Measurements from ENCODE around the gene BCL10.

GRCh38 chr1:85264150-85264549 is 12.3 kb downstream of the BCL10 start:
- no peak for TF ChIP-seq CTCF (IDR thresholded peaks at IDR 0.05)
- TF ChIP-seq POLR2AphosphoS5 (IDR thresholded peaks at IDR 0.05): no peak
- no peak for TF ChIP-seq POLR2A (IDR thresholded peaks at IDR 0.05; ENCODE audit: low read depth)
- no peak for TF ChIP-seq EP300 (IDR thresholded peaks at IDR 0.05)

All from esophagus muscularis mucosa (tissue), 4 donors.